Brain microvascular endothelial cell (primary cell): Measurements from ENCODE around the gene MYMX.

Source experiments
- DNase-seq: peaks from one replicate; pipeline ENCODE4 v3.0.0-alpha.2; 2020
- H3K27ac ChIP-seq: fragments of 250-450 bp; sonication (Bioruptor Pico); 2 replicates; pipeline ENCODE4 v1.5.1; 2020; ENCODE audit warnings: mild to moderate bottlenecking, moderate library complexity
- H3K27me3 ChIP-seq: fragments of 250-450 bp; sonication (Bioruptor Pico); replicated peaks from 2 replicates; pipeline ENCODE4 v1.5.1; 2020; ENCODE audit warnings: mild to moderate bottlenecking
- H3K36me3 ChIP-seq: fragments of 250-450 bp; sonication (Bioruptor Pico); replicated peaks from 2 replicates; pipeline ENCODE4 v1.5.1; 2020; ENCODE audit warnings: mild to moderate bottlenecking
- H3K4me3 ChIP-seq: 2 replicates; pipeline ENCODE4 v1.5.1; 2011; ENCODE audit warnings: low read depth, mild to moderate bottlenecking, control low read depth, low read length, moderate library complexity
- CTCF ChIP-seq: IDR thresholded peaks from 2 replicates; pipeline ENCODE4 v1.5.1; 2011; ENCODE audit warnings: low read depth, mild to moderate bottlenecking, moderate library complexity, low read length, control low read depth, inconsistent platforms; ENCODE audit errors: missing control alignments
- in situ Hi-C: cut with HindIII; loops from 2 replicates; pipeline ENCODE4 v1.10.0; 2017; ENCODE audit warnings: low sequenced_read_pairs, low pct_ligation_motif_present

The MYMX gene

DNA sequence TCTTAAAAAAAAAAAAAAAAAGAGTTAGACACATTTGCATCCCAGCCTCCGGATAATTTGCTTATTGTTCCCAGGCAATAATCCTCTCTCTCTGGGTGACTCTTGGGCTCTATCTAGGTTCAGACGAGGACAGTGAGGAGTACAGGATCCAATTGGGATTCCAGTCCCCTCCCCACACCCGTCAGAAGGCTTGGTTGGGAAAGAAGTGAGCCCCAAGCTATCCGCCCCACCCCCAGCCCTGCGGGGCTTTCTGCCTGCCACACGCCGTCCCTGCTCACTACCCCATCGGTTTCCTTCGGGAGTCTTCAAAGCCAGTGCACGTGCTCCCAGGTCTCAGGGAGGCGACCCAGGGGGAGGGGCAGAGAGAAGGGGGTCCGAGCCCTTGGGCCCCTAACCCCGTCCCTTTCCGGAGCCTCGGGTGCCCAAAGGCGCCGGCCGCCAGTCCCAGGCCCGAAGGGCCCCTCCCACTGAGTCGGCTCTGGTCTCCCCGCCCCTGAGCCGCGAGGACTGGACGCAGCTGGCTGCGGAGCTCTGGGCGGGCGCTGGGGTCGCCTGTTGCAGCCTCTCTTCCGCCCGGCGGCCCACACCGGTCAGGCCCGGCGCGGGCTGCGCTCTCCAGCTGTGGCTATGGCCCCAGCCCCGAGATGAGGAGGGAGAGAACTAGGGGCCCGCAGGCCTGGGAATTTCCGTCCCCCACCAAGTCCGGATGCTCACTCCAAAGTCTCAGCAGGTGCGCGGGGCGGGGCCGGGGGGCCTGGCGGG, 2.5 kb downstream of the MYMX start:
- no peak for DNase-seq
- H3K27ac ChIP-seq, result no peak overlapping the region
- no peak for TF ChIP-seq CTCF

GRCh38 chr6:44219815-44220784, 3.4 kb downstream of the MYMX start:
- Histone ChIP-seq H3K4me3 (peak overlapping the region; percentile 1), H3K27me3 (no peaks in the 10 kb centered on the region), H3K36me3 (no peaks in the 10 kb centered on the region), H3K27ac (no peak overlapping the region)
- DNase-seq, result no peak
- TF ChIP-seq CTCF, result no peak
- in situ Hi-C loops, result no loop called here

More for the DNA sequence above, 2.5 kb downstream of the MYMX start:
- Histone ChIP-seq H3K27me3 (no peaks in the 10 kb centered on the region), H3K4me3 (peak overlapping the region; percentile 42), H3K36me3 (no peaks in the 10 kb centered on the region)
- in situ Hi-C loops, result no loop called here

- in situ Hi-C loops, result no loop called here
- no peaks in the 10 kb centered on the region for H3K27me3 ChIP-seq
- no peaks in the 10 kb centered on the region for H3K36me3 ChIP-seq
- no peak for DNase-seq
- H3K4me3 ChIP-seq, result no peak overlapping the region
- no peak for TF ChIP-seq CTCF
- no peak overlapping the region for H3K27ac ChIP-seq
Measured at GRCh38 chr6:44220913-44221290, 4.2 kb downstream of the MYMX start.

- no peak overlapping the region for H3K27ac ChIP-seq
- peak; percentile 91 for TF ChIP-seq CTCF
Measured at GRCh38 chr6:44221291-44221960, 4.7 kb downstream of the MYMX start.

DNA sequence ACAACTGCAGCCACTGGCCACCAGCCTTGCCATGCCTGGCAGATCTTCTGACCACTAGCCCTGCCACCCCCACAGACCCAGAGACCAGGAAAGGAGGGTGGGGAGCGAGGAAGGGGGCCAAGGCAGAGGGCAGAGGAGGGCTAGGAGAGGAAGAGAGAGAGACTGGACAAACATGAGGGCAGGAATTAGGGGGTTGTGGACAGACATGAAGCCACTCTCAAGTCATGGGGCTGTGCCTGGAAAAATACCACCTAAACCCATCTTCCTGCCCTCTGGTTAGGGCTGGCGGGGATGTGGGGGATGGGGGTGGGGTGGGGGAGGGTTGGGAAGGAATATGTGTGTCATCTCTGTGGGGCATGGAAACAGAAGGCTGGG, 5.2 kb downstream of the MYMX start:
- H3K4me3 ChIP-seq, result no peak overlapping the region
- no peak for TF ChIP-seq CTCF
- no peak for DNase-seq
- no peaks in the 10 kb centered on the region for H3K36me3 ChIP-seq
- in situ Hi-C loops, result no loop called here
- H3K27ac ChIP-seq, result no peak overlapping the region
- no peaks in the 10 kb centered on the region for H3K27me3 ChIP-seq

More at GRCh38 chr6:44221291-44221960, 4.7 kb downstream of the MYMX start:
- in situ Hi-C loops, result no loop called here
- no peaks in the 10 kb centered on the region for H3K36me3 ChIP-seq
- DNase-seq, result peak; percentile 58
- no peak overlapping the region for H3K4me3 ChIP-seq
- no peaks in the 10 kb centered on the region for H3K27me3 ChIP-seq
